AG20443 (cell line): Measurements from ENCODE around the gene AHNAK.
A peak's percentile ranks its signal among the peaks of the same experiment; 100 is the strongest.

ENCODE experiments used
- DNase-seq: peaks from one replicate; pipeline ENCODE4 v3.0.0; 2012; ENCODE audit warnings: low spot score, mixed read lengths

Gene AHNAK

DNA sequence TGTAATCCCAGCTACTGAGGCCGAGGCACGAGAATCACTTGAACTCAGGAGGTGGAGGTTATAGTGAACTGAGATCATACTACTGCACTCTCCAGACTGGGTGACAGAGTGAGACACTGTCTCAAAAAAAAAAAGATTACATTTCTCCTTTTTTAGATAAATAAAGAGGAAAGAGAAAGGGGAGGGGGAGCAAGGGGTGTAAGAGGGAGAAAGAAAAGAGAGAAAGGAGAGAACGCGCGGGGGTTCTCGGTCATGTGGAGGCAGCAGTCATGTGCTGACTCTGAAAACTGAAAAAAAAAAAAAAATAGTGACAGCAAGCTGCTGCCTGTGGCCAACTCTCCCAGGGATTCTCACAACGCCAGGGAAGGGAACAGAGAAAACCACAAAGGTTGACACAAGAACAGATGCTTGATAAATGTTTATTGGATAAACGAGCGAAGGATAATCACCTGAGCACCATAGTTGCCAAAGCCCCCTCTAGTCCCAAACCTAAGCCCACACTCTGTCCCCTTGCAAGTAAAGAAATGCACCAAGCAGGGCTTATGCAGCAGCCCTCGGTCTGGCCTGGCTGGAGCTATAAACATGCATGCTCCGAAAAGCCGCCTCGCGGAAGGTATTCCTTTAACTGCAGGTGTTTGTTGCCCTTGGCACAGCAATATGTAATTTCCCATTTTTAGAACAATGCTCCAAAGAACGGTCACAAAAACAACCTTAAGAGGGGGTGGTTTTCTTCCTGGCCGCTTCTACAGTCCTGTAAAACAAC, 113.3 kb downstream of the AHNAK start:
- no peak for DNase-seq

DNA sequence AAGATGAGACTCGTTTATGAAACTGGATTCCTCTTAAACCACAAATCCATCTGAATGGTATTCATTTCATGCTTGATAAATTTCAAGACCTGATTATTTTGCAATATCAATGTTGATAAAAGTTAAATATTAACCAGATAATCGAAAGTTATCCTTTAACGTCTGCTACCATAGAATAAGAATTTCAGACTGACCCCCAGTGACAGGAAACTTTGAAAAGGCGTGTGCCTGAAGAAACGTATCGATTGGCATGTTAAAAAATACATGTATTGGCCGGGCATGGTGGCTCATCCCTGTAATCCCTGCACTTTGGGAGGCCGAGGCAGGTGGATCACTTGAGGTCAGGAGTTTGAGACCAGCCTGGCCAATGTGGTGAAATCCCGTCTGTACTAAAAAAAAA, 113.9 kb downstream of the AHNAK start:
- no peak for DNase-seq

DNA sequence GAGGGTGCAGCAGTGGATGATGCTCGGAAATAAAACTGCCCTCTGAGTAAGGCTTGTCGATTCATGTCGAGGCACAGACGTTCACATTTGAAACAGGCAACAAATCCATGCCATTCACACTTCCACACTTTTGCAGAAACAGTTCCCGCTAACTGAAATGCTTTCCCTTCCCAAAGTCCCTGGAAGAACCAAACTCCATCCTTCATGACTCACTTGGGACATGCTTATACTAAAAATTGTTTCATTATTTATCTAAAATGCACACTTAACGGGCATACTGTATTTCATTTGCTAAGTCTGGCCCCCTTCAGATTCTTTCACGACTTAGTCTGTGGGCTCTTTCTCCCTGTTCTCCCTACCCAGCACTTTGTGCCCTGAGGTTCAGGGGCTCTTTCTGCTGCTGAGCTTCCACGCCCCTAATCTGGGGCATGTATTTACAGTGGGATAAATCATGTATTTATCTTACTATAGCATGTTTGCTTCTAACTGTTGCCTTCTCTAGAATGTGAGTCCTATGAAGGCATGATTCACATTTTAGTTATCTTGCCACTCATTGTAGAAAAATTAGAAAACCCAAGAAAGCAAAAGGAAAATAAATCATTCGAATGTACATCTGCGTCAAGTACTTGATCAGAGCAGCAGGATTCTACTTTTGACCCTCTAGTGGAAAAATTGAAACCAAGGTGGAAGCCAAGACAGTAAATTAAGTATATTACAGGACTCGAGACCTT, 115.3 kb downstream of the AHNAK start:
- DNase-seq: peak; percentile 56

DNA sequence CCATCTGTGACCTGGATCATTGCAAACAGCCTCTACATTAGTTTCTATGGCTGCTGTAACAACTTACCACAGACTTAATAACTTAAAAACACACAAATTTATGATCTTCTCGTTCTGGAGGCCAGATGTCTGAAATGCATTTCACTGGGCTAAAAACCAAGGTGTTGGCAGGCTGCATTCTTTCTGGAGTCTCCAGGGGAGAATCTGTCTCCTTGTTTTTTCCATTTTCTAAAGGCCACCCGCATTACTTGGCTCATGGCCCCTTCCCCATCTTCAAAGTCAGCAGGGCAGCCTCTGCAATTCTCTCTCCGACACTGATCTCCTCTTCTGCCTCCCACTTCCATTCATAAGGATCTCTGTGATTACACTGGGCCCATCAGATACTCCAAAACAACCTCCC, 116.2 kb downstream of the AHNAK start:
- DNase-seq: no peak

DNA sequence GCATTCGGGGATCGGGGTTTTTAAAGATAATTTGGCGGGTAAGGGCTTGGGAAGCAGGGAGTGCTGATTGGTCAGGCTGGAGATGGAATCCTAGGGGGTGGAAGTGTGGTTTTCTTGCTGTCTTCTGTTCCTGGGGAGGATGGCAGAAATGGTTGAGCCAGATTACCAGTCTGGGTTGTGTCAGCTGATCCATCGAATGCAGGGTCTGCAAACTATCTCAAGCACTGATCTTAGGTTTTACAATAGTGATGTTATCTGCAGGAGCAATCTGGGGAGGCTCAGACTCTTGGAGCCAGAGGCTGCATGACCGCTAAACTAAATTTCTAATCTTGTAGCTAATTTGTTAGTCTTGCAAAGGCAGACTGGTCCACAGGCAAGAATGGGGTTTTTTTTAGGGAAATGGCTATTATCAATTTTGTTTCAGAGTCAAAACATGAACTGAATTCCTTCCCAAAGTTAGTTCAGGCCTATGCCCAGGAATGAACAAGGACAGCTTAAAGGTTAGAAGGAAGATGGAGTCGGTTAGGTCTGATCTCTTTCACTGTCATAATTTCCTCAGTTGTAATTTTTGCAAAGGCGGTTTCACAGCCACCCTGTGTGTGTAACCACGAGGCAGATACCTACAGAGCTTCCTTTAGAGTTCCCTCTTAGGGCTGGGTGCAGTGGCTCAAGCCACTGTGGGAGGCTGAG, 117.6 kb downstream of the AHNAK start:
- no peak for DNase-seq

DNA sequence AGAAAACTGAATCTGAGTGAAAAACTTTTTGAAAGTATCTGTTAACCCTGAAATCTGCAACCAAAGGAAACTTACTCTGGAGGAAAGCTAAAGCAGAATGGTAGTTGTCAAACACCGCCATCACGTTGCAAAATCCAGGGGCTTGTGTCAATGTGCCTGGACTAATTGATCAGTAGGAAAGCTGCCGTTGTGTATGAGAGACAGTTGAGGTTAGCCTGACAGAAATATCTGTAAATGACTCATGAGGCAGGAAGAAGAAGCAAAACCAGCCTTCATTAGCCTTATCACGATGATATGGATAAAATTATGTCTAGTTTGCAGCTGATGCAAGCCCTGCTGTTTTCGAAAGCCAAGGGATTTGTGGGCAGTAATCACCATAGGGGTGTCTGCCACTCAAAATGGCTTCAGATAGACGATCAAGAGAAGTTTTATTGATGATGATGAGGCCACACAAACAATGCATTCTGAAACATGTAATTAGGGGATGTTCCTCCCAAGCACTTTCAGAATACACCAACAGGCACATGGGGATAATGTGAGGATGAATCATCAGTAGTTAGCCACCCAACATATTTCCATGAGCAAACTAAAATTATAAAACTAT, 118.9 kb downstream of the AHNAK start:
- DNase-seq: peak; percentile 47

DNA sequence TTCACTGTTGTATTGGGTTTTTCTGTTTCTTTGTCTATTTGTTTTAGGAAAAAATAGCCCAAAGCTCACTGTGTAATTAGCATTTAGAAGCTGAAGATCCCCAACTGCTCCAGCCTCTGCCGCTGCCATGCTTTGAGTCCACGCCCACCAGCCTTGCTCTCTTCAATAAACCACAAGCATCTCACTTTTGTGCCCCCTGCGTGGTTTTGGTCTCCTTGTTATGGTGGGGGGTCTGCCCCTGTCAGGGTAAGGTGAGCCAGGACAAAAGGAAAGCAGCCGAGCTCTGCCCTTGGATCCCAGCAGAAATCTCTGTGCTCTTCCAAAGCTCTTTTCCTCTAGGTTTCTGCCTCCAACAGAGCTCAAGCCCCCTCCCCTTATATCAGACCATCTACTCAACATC, 123.6 kb downstream of the AHNAK start:
- no peak for DNase-seq

DNA sequence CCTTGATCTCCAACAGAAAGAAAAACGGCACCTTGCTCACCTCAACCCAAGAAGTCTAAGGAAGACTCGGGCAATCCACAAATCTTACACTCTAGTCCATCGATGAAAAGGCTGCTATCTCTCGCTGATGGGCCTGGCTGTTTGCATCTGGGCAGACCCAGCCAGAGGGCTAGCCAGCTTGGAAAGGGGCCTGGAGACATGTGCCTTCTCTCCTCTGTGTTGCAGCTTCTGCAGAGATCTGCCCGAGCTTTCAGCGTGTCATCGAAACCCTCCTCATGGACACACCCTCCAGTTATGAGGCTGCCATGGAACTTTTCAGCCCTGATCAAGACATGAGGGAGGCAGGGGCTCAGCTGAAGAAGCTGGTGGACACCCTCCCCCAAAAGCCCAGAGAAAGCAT, 124.6 kb downstream of the AHNAK start:
- DNase-seq: peak; percentile 34

DNA sequence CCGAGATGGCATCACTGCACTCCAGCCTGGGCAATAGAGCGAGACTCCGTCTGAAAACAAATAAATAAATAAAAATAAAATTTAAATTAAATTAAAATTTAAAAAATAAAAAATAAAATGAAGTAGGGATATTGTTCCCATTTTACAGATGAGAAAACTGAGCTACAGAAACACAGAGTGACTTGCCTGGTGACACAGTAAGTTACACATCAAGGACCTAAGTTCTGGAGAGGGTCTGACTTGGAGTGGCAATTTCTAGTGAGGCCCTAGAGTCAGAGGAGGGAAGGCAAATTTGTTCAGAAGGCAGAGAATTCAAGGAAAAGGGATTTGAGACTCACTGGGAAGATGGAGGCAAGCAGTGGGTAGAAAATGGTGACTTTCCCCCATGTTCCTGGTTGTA, 125.7 kb downstream of the AHNAK start:
- DNase-seq: no peak

DNA sequence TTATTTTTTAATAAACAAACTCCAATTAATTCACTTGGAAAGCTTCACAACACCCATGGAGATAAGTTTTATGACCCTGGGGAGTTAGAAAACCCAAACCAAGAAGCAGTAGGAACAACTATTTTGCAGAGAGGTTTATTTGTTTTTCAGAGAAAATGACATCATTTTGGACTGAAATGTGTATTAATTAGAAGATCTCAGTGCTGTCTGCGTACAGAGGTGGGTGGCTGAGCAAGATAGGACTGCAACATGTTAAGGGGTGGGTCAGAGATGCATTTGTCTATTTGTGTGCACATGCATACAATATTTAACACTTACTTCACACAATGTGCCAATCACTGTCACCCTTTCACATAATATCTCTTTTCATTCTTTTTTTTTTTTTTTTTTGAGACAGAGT, 126.7 kb downstream of the AHNAK start:
- DNase-seq: no peak

DNA sequence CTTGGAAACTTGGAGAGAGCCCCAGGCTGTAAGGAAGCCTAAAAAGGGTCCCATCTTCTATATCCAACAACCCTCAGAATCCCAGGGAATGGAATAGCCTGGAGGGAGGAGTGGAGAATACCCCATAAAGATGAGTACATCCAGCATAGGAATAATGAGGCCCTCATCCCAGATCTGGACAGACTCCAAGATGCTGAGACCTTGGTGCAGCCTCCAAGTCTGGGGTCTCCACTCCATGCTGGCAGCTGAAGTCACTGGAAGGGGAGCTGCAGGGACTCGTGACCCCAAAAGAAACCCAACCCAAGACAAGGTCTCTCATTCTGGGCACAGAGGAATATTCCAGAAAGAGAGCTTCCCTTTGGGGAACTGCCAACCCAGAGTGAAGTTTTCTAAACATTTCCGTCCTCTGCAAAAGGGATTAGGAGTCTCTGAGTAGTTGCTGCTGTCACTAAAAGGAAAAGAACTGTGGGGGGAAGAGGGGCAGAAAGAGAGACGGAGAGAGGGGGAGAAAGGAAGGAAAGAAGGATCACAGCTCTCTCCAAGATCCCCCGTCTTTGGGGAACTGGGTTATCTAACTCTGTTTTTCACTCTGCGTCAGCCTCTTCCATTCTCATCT, 127.2 kb downstream of the AHNAK start:
- DNase-seq: no peak

DNA sequence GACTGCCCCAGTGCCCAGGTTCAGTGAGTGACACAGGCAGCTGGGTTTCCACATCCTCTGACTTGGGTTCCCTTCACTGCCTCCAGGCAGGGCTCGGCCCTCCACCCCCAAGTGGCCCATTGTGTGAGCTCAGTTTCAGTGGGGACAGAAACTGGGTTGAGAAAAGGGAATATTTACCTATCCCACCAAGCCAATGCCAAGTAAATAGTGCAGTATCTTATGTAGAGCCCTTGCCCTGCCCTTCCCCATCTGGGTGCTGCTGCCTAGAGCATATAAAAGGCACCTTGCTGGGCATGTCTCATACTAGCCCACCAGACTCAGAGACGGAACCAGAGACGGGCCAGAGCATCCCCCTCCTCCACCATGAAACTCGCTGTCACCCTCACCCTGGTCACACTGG, 127.9 kb downstream of the AHNAK start, which contains the start of gene SCGB1A1:
SCGB1A1 (plus strand) TSS at position 301 of the 400 bp plus-strand sequence; CDS start at position 364, 63 bp downstream.
- DNase-seq: no peak

DNA sequence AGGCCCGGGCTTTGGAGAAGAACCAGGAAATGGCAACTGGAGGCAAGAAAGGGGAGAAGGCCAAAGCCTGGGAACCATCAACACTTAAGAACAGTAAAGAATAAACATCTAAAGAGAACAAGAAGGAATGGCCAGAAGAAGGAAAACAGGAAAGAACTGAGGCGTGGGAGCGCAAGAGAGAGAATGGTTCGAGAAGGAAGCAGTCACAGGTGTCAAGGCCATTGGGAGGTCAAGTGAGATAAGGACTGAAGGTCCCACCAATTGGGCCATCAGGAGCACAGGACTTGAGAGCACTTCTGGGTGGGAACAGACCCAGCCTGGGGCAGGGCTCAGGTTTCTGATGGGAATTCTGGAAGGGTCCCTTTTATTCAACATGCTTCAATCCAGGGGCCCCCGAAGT, 128.5 kb downstream of the AHNAK start:
- no peak for DNase-seq

DNA sequence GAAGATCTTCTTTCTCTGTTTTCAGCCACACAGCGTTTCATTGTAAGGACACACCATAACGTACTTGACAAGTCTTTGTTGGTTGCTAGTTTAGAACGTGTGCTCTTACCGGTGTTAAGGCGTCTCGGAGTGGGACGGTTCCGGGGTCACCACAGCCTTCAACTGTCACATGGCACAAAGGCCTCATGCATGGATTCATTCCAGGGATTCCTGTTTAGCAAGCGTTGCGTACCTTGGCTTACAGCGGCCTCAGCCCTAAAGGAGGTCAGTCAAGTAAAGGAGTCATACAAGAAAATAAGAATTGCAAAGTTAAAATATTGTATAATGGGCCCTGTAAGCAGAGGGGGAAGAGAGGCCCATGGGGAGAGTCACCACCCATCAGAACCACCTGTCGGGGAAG, 130.0 kb downstream of the AHNAK start:
- DNase-seq: no peak

DNA sequence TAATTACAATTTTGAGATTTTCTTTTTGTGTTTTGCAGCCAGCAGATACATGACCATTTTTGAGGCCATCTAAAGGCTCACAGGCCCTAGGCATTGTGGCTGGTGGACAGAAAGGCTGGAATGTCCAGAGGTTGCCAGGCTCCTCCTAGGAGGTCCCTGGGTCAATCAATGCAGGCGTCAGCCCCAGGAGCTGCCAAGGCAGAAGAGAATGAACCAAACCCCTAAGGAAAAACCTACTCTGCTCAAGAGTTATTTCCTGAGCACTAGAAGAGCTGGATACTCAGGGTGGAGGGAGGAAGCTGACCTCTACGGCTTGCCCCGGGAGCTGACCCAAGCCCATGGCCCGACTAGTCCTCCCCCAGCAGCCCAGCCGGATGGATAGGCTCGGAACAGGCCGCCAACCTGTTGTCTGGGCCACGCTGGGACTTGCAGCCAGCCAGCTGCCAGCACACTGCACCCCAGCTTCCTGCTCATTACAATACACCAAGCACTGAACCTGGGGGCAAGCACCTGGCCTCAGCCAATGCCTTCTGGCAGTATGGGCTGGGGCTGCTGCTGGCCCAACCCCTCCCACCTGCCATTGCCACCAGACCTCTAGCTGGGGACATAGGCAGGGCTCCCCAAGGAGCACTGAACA, 133.4 kb downstream of the AHNAK start:
- no peak for DNase-seq

DNA sequence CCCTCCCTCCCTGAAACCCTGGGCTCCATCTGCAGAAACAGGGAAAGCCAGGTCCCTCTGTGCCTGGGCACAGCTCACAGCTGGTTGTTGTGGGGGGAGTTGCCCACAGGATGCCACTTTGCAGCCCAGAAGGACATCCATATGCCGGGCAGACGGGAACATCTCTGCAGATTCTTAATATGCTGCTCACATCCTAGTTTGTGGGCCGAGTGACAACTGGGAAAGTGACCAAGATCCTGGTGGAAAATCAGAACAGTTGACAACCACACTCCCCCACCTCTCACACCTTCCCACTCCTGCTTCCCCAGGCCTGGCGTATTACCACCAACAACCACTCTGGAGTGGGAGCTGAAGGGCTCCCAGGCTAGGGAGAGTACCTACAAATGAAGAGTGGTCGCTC, 135.1 kb downstream of the AHNAK start:
- DNase-seq: no peak

DNA sequence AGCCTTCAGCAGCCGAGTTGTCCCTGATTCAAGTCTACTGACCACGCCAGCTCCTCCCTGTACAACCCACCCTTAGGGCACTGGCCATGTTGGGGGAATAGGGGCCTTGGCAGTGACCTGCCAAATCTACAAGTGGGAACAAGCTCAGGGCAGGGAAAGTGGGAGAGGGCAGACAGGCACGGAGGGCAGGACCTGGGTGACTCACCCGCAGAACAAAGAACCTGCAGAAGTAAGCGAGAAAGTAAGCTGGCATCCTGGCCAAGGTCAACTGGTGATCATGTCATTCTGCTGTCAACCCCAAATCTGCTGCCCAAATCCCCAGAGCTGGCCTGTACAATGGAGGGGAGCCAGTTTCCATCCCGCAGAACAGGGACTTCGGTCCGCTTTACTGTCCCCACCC, 135.6 kb downstream of the AHNAK start:
- no peak for DNase-seq

DNA sequence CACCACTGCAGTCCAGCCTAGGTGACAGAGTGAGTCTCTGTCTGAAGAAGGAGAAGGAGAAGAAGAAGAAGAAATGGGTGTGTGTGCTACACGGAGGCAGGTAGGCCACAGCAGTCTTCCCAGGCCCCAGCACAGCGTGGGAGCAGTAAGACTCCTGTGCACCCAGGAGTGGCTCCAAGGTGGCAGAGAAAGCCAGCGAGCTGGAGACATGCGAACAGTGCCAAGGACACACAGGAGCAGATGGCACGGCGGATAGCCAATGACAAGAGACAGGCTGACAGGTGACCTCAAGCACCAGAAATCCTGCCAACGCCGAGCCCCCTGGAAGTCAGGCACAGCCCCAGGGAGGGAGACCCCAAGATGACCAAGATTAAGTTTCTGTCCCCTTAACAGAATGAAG, 136.8 kb downstream of the AHNAK start:
- no peak for DNase-seq

DNA sequence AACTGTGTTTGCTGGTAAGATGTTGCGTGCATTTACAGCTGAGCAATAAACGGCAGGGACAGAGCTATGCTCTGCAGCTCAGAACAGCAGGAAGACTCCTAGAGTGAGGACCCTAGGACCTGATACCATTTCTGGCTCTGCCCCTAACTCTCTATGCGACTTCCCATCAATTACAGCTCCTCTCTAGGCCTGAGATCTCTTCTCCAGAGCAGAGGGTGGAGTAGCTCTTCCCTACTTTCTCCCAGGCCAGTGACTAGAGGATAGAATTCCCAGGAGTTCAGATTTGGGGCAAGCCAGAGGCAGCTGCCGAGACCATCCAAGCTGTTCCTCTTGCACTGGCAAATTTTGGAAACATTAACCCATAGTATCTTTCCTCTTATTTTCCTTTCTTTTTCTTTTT, 140.6 kb downstream of the AHNAK start:
- no peak for DNase-seq

DNA sequence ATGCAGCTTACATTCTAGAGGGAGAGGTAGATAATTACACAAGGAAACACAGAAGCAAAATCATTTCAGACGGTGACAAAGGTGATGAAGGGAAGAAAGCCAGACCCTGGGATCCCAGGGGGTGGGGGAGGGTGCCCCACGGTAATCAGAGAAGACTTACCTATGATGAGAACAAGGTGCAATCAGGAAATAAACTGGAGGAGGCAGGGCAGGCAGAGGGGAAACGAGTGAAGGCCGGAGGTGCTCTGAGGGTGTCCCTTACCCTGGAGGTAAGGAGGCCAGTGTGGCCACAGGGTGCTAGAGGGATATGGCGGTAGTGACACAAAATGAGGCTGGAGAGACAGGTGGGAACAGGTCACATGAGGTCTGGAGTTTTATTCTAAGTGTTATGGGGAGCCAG, 141.7 kb downstream of the AHNAK start:
- no peak for DNase-seq

DNA sequence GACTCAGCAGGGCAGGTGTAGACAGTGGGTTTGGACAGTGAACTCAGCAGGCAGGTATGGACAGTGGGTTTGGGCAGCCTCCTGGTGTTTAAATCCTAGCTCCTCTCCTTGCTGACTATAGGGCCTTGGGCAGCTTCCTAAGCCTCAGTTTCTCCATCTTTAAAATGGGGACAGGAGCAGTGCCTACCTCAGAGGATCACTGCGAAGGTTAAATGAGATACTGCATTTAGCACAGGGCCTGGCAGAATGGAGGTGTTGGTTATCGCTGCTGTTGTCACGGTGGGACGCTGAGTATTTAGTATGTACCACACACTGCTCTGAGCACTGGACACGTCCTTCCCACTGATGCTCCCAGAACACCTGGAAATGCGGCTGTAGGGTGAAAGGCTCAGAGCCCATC, 142.2 kb downstream of the AHNAK start:
- DNase-seq: no peak
